Measurements from ENCODE around the gene SLC1A2.

SLC1A2 gene

GRCh38 chr11:35359321-35360054, 59.9 kb downstream of the SLC1A2 start:
- peaks cover 28% of the 10 kb centered on the region for H3K4me1 ChIP-seq (ENCODE audit: insufficient read depth, low read length)
- no peaks in the 10 kb centered on the region for H3K9me3 ChIP-seq (ENCODE audit: low read length)
- no peaks in the 10 kb centered on the region for H3K36me3 ChIP-seq (ENCODE audit: insufficient read depth, low read length)
- no peak overlapping the region for H3K9ac ChIP-seq (ENCODE audit: low read length)
- no peak overlapping the region for H3K4me3 ChIP-seq (ENCODE audit: low read depth in 1 of 2, low read length in 2 of 2)
- H3K27ac ChIP-seq (ENCODE audit: low read depth, low read length) = no peak overlapping the region
- no peaks in the 10 kb centered on the region for H3K27me3 ChIP-seq (ENCODE audit: control insufficient read depth in 1 of 2, insufficient read depth in 2 of 2, low read length in 2 of 2)

GRCh38 chr11:35358391-35358790, 61.0 kb downstream of the SLC1A2 start:
- Histone ChIP-seq H3K9me3 (ENCODE audit: low read length) (no peaks in the 10 kb centered on the region), H3K9ac (ENCODE audit: low read length) (no peak overlapping the region), H3K4me1 (ENCODE audit: insufficient read depth, low read length) (peaks cover 17% of the 10 kb centered on the region), H3K4me3 (ENCODE audit: low read depth in 1 of 2, low read length in 2 of 2) (no peak overlapping the region), H3K27me3 (ENCODE audit: control insufficient read depth in 1 of 2, insufficient read depth in 2 of 2, low read length in 2 of 2) (no peaks in the 10 kb centered on the region), H3K27ac (ENCODE audit: low read depth, low read length) (no peak overlapping the region), H3K36me3 (ENCODE audit: insufficient read depth, low read length) (no peaks in the 10 kb centered on the region)

GRCh38 chr11:35357923-35358322, 61.4 kb downstream of the SLC1A2 start:
- H3K9ac ChIP-seq (ENCODE audit: low read length) = no peak overlapping the region
- H3K27me3 ChIP-seq (ENCODE audit: control insufficient read depth in 1 of 2, insufficient read depth in 2 of 2, low read length in 2 of 2) = no peaks in the 10 kb centered on the region
- no peaks in the 10 kb centered on the region for H3K36me3 ChIP-seq (ENCODE audit: insufficient read depth, low read length)
- peaks cover 12% of the 10 kb centered on the region for H3K4me1 ChIP-seq (ENCODE audit: insufficient read depth, low read length)
- no peaks in the 10 kb centered on the region for H3K9me3 ChIP-seq (ENCODE audit: low read length)
- no peak overlapping the region for H3K4me3 ChIP-seq (ENCODE audit: low read depth in 1 of 2, low read length in 2 of 2)
- H3K27ac ChIP-seq (ENCODE audit: low read depth, low read length) = no peak overlapping the region

- Histone ChIP-seq H3K4me1 (ENCODE audit: insufficient read depth, low read length) (peaks cover 9% of the 10 kb centered on the region), H3K4me3 (ENCODE audit: low read depth in 1 of 2, low read length in 2 of 2) (no peak overlapping the region), H3K27ac (ENCODE audit: low read depth, low read length) (no peak overlapping the region)
These were observed 64.1 kb downstream of the SLC1A2 start for GRCh38 chr11:35355102-35355749.

GRCh38 chr11:35354644-35355043, 64.7 kb downstream of the SLC1A2 start:
- no peak overlapping the region for H3K4me3 ChIP-seq (ENCODE audit: low read depth in 1 of 2, low read length in 2 of 2)
- H3K4me1 ChIP-seq (ENCODE audit: insufficient read depth, low read length) = peaks cover 4% of the 10 kb centered on the region
- H3K9ac ChIP-seq (ENCODE audit: low read length) = no peak overlapping the region
- no peaks in the 10 kb centered on the region for H3K36me3 ChIP-seq (ENCODE audit: insufficient read depth, low read length)
- H3K27ac ChIP-seq (ENCODE audit: low read depth, low read length) = no peak overlapping the region
- H3K9me3 ChIP-seq (ENCODE audit: low read length) = no peaks in the 10 kb centered on the region
- no peaks in the 10 kb centered on the region for H3K27me3 ChIP-seq (ENCODE audit: control insufficient read depth in 1 of 2, insufficient read depth in 2 of 2, low read length in 2 of 2)

More at GRCh38 chr11:35355102-35355749, 64.1 kb downstream of the SLC1A2 start:
- H3K9me3 ChIP-seq (ENCODE audit: low read length) = no peaks in the 10 kb centered on the region
- H3K9ac ChIP-seq (ENCODE audit: low read length) = no peak overlapping the region
- H3K27me3 ChIP-seq (ENCODE audit: control insufficient read depth in 1 of 2, insufficient read depth in 2 of 2, low read length in 2 of 2) = no peaks in the 10 kb centered on the region
- no peaks in the 10 kb centered on the region for H3K36me3 ChIP-seq (ENCODE audit: insufficient read depth, low read length)

GRCh38 chr11:35352077-35352888, 67.1 kb downstream of the SLC1A2 start:
- Histone ChIP-seq H3K4me3 (ENCODE audit: low read depth in 1 of 2, low read length in 2 of 2) (no peak overlapping the region), H3K4me1 (ENCODE audit: insufficient read depth, low read length) (peaks cover 7% of the 10 kb centered on the region), H3K36me3 (ENCODE audit: insufficient read depth, low read length) (no peaks in the 10 kb centered on the region), H3K27me3 (ENCODE audit: control insufficient read depth in 1 of 2, insufficient read depth in 2 of 2, low read length in 2 of 2) (no peaks in the 10 kb centered on the region), H3K27ac (ENCODE audit: low read depth, low read length) (no peak overlapping the region), H3K9ac (ENCODE audit: low read length) (no peak overlapping the region), H3K9me3 (ENCODE audit: low read length) (no peaks in the 10 kb centered on the region)

- Histone ChIP-seq H3K9me3 (ENCODE audit: low read length) (no peaks in the 10 kb centered on the region), H3K27ac (ENCODE audit: low read depth, low read length) (no peak overlapping the region), H3K4me3 (ENCODE audit: low read depth in 1 of 2, low read length in 2 of 2) (no peak overlapping the region), H3K4me1 (ENCODE audit: insufficient read depth, low read length) (peaks cover 12% of the 10 kb centered on the region), H3K27me3 (ENCODE audit: control insufficient read depth in 1 of 2, insufficient read depth in 2 of 2, low read length in 2 of 2) (no peaks in the 10 kb centered on the region), H3K36me3 (ENCODE audit: insufficient read depth, low read length) (no peaks in the 10 kb centered on the region), H3K9ac (ENCODE audit: low read length) (no peak overlapping the region)
These were observed 69.5 kb downstream of the SLC1A2 start for GRCh38 chr11:35349897-35350296.

GRCh38 chr11:35348898-35349687, 70.3 kb downstream of the SLC1A2 start:
- Histone ChIP-seq H3K27me3 (ENCODE audit: control insufficient read depth in 1 of 2, insufficient read depth in 2 of 2, low read length in 2 of 2) (no peaks in the 10 kb centered on the region), H3K4me1 (ENCODE audit: insufficient read depth, low read length) (peaks cover 12% of the 10 kb centered on the region), H3K9me3 (ENCODE audit: low read length) (no peaks in the 10 kb centered on the region), H3K9ac (ENCODE audit: low read length) (no peak overlapping the region), H3K4me3 (ENCODE audit: low read depth in 1 of 2, low read length in 2 of 2) (no peak overlapping the region), H3K27ac (ENCODE audit: low read depth, low read length) (no peak overlapping the region), H3K36me3 (ENCODE audit: insufficient read depth, low read length) (no peaks in the 10 kb centered on the region)

GRCh38 chr11:35347921-35348331, 71.4 kb downstream of the SLC1A2 start:
- no peaks in the 10 kb centered on the region for H3K9me3 ChIP-seq (ENCODE audit: low read length)

GRCh38 chr11:35347173-35347878, 72.0 kb downstream of the SLC1A2 start:
- H3K27ac ChIP-seq (ENCODE audit: low read depth, low read length) = no peak overlapping the region

More at GRCh38 chr11:35347921-35348331, 71.4 kb downstream of the SLC1A2 start:
- no peak overlapping the region for H3K4me3 ChIP-seq (ENCODE audit: low read depth in 1 of 2, low read length in 2 of 2)
- H3K27ac ChIP-seq (ENCODE audit: low read depth, low read length) = no peak overlapping the region
- no peak overlapping the region for H3K9ac ChIP-seq (ENCODE audit: low read length)
- peaks cover 12% of the 10 kb centered on the region for H3K4me1 ChIP-seq (ENCODE audit: insufficient read depth, low read length)
- no peaks in the 10 kb centered on the region for H3K36me3 ChIP-seq (ENCODE audit: insufficient read depth, low read length)
- H3K27me3 ChIP-seq (ENCODE audit: control insufficient read depth in 1 of 2, insufficient read depth in 2 of 2, low read length in 2 of 2) = no peaks in the 10 kb centered on the region

More at GRCh38 chr11:35347173-35347878, 72.0 kb downstream of the SLC1A2 start:
- Histone ChIP-seq H3K9me3 (ENCODE audit: low read length) (no peaks in the 10 kb centered on the region), H3K27me3 (ENCODE audit: control insufficient read depth in 1 of 2, insufficient read depth in 2 of 2, low read length in 2 of 2) (no peaks in the 10 kb centered on the region), H3K4me1 (ENCODE audit: insufficient read depth, low read length) (peaks cover 12% of the 10 kb centered on the region), H3K4me3 (ENCODE audit: low read depth in 1 of 2, low read length in 2 of 2) (no peak overlapping the region), H3K36me3 (ENCODE audit: insufficient read depth, low read length) (no peaks in the 10 kb centered on the region), H3K9ac (ENCODE audit: low read length) (no peak overlapping the region)

Measured in muscle layer of colon (tissue), 2 donors.